OCI-LY7 (cell line): ENCODE measurements around the gene PAX7.

Experiments
- EZH2phosphoT487 ChIP-seq: fragments of 200-600 bp; sonication (generic); IDR thresholded peaks from 2 replicates; pipeline ENCODE4 v1.6.1; 2018; ENCODE audit warnings: low read depth, borderline replicate concordance, mild to moderate bottlenecking, mixed run types, antibody characterized with exemption, low read length, moderate library complexity, mixed read lengths
- TF ChIP-seq, protein P1 (sequence below): fragments of 200-600 bp; sonication (generic); conservative IDR thresholded peaks from 2 replicates; pipeline ENCODE4 v1.5.1; 2014; ENCODE audit warnings: mild to moderate bottlenecking, antibody characterized with exemption, low read length, moderate library complexity, mixed read lengths

DNA sequence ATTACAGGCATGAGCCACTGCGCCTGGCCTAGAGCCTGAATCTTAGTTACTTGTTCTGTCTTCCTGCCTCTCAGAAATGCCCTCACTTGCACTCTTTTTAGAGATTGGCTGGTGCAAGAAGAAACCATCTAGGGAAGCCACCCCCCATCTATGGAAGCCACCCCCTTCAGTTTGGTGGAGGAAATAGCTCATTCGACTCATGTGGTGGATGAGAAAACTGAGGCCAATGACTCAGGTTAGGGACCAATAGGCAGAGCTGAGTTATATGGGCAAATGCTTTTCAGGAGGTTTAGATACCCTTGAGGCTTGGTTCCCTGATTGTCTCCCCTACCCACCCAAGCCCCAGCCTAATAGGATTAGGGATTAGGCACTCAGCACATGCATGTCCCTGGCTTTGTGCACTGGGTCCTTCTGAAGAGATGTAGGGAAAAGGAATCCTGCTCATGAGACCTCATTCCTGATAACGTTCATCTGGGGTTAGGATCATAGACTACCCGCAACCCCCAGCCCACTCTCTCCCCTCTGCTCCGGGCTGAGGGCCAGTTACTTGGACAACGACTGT, 77.1 kb downstream of the PAX7 start:
- TF ChIP-seq, protein P1, sequence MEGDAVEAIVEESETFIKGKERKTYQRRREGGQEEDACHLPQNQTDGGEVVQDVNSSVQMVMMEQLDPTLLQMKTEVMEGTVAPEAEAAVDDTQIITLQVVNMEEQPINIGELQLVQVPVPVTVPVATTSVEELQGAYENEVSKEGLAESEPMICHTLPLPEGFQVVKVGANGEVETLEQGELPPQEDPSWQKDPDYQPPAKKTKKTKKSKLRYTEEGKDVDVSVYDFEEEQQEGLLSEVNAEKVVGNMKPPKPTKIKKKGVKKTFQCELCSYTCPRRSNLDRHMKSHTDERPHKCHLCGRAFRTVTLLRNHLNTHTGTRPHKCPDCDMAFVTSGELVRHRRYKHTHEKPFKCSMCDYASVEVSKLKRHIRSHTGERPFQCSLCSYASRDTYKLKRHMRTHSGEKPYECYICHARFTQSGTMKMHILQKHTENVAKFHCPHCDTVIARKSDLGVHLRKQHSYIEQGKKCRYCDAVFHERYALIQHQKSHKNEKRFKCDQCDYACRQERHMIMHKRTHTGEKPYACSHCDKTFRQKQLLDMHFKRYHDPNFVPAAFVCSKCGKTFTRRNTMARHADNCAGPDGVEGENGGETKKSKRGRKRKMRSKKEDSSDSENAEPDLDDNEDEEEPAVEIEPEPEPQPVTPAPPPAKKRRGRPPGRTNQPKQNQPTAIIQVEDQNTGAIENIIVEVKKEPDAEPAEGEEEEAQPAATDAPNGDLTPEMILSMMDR = no peak
- no peak for TF ChIP-seq EZH2phosphoT487
